DMS 273 (cell line): ENCODE measurements around the gene PAIP2.
A peak's percentile ranks its signal among the peaks of the same experiment; 100 is the strongest.
"Not testable (repeated sequence)": the region's sequence is repeated elsewhere in the genome, so short reads cannot be mapped to it uniquely, and the experiment has no call there.

ENCODE experiments used
- DNase-seq: peaks from one replicate; lab custom pipeline; 2025; ENCODE audit not compliant: unreplicated experiment; lab: John Stamatoyannopoulos, UW

PAIP2 gene

GRCh38 chr5:139341689-139342422, at the start of gene PAIP2:
PAIP2 (plus strand) TSS chr5:139341854; CDS start chr5:139363785, 21,931 bp downstream.
- peak; percentile 99 for DNase-seq

- DNase-seq, result no peak
These were observed 48.5 kb upstream of the PAIP2 start for GRCh38 chr5:139293202-139293506.

GRCh38 chr5:139293507-139294373, 47.9 kb upstream of the PAIP2 start, which contains the start of gene MATR3:
MATR3 (plus strand) TSS chr5:139293740; CDS start chr5:139307416, 13,676 bp downstream.
- DNase-seq, result peak; percentile 98

GRCh38 chr5:139294374-139295165, 47.1 kb upstream of the PAIP2 start:
- DNase-seq, result peak; percentile 89

GRCh38 chr5:139295346-139296057, 46.2 kb upstream of the PAIP2 start:
- peak; percentile 33 for DNase-seq

GRCh38 chr5:139296198-139296597, 45.5 kb upstream of the PAIP2 start:
- DNase-seq, result no peak

GRCh38 chr5:139296862-139297326, 44.8 kb upstream of the PAIP2 start:
- DNase-seq, result no peak

GRCh38 chr5:139297439-139298133, 44.1 kb upstream of the PAIP2 start:
- DNase-seq, result no peak

- DNase-seq, result no peak
These were observed 43.4 kb upstream of the PAIP2 start for GRCh38 chr5:139298242-139298641.

GRCh38 chr5:139299486-139299885, 42.2 kb upstream of the PAIP2 start:
- no peak for DNase-seq

- no peak for DNase-seq
These were observed 39.7 kb upstream of the PAIP2 start for GRCh38 chr5:139301808-139302499.

- no peak for DNase-seq
These were observed 37.0 kb upstream of the PAIP2 start for GRCh38 chr5:139304391-139305324.

GRCh38 chr5:139306197-139306596, 35.5 kb upstream of the PAIP2 start:
- DNase-seq, result no peak

GRCh38 chr5:139306628-139307379, 34.9 kb upstream of the PAIP2 start:
- DNase-seq, result no peak

- no peak for DNase-seq
These were observed 32.9 kb upstream of the PAIP2 start for GRCh38 chr5:139308797-139309196.

GRCh38 chr5:139310715-139311186, 30.9 kb upstream of the PAIP2 start:
- DNase-seq, result not testable (repeated sequence)

GRCh38 chr5:139312075-139312474, 29.6 kb upstream of the PAIP2 start:
- peak; percentile 93 for DNase-seq
